GM13976 (cell line): ENCODE results near the gene LRP1B.

Experiments
- DNase-seq: peaks from one replicate; pipeline ENCODE4 v3.0.0; 2012; ENCODE audit warnings: low spot score
- CTCF ChIP-seq: IDR thresholded peaks from 2 replicates; pipeline ENCODE4 v1.5.1; 2012; ENCODE audit warnings: borderline replicate concordance, mild to moderate bottlenecking; ENCODE audit not compliant: insufficient read depth; ENCODE audit errors: extremely low read depth, missing control alignments, control extremely low read depth
- in situ Hi-C: fragments of 300-500 bp; cut with MboI; formaldehyde crosslinking; loops from one replicate; pipeline ENCODE4 v1.12.0; 2022; ENCODE audit warnings: low sequenced_read_pairs, mixed read lengths, inconsistent platforms; ENCODE audit not compliant: unreplicated experiment

Gene LRP1B

GRCh38 chr2:141526760-141527159, 604.1 kb downstream of the LRP1B start:
- in situ Hi-C loops, result no loop called here
- no peak for DNase-seq
- no peak for TF ChIP-seq CTCF

GRCh38 chr2:141524777-141525176, 606.0 kb downstream of the LRP1B start:
- in situ Hi-C loops, result no loop called here
- no peak for TF ChIP-seq CTCF
- no peak for DNase-seq

GRCh38 chr2:141523199-141523598, 607.6 kb downstream of the LRP1B start:
- in situ Hi-C loops, result no loop called here
- no peak for TF ChIP-seq CTCF

DNA sequence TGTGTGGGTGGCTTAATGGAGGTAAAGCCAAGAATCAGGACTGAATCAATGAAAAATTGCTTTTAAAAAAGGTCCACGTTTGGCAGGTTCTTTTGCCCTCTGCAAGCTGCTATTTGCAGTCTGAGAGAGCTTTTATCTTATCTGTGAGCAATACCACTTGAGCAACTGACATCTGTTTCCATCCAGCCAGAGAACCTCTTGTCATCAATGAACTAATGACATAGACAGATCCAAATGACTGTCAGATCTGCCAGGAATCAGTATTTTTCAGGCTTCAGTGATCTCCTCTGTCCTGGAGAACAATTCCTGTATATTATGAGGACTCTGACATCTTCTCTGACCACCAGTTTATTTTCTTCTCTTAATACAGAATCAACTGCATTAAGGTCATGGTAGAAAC, 608.1 kb downstream of the LRP1B start:
- DNase-seq, result no peak
- in situ Hi-C loops, result no loop called here
- no peak for TF ChIP-seq CTCF

More at GRCh38 chr2:141523199-141523598, 607.6 kb downstream of the LRP1B start:
- DNase-seq, result no peak

DNA sequence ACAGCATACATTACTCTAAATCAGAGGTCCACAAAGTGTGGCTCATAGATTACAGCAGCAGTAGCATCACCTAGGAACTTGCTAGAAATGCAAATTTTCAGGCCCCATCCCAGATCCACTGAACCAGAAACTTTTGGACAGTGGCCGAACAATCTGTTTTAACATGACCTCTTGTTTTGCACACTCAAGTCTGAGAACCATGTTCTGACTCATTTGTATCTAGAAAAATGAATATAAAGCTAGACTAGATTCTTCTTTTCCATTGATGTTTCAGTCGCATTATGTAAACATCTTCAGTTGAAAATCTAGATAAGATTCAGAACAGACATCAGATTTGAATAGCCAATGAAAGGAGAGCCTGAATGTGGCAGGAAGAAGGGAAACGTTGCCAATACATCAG, 608.8 kb downstream of the LRP1B start:
- in situ Hi-C loops, result no loop called here
- no peak for TF ChIP-seq CTCF
- no peak for DNase-seq

GRCh38 chr2:141519906-141520305, 610.9 kb downstream of the LRP1B start:
- no peak for TF ChIP-seq CTCF
- in situ Hi-C loops, result no loop called here
- no peak for DNase-seq

DNA sequence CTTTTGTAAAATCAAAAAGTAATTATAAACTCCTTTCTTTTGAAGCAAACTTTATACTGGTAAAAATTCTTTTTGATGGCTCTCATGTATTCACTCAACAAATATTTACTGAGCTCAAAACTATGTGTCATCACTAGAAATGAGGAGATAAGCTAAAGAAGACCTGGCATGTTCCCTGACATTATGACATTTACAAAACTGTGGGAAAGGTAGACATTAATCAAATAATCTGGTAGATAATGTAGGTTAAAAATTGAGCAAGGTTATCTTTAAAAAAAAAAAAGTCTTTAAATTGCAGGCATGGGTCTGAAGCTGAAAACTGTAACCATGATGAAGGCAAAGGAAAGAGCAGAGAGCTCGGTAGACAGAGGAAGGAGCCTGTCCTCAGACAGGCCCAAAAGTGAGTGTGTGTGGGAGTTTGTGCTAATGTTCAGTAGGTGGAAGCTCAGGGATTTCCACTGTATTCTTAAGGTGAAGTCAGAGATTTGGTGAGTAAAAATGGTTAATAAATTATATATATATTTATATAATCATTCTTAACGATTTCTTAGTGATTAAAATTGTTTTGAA, 612.9 kb downstream of the LRP1B start:
- in situ Hi-C loops, result no loop called here
- DNase-seq, result no peak
- TF ChIP-seq CTCF, result no peak
